MM.1S (cell line): ENCODE measurements around the gene PYHIN1.

Experiments used
- DNase-seq: peaks from one replicate; pipeline ENCODE4 v3.0.0-alpha.2; 2015
- H2AFZ ChIP-seq: fragments of 300-600 bp; sonication (generic); 2 replicates; pipeline ENCODE4 v1.6.0; 2016; ENCODE audit warnings: antibody characterized with exemption, low read length
- H3F3A ChIP-seq: fragments of 300-600 bp; sonication (generic); 2 replicates; pipeline ENCODE4 v1.6.1; 2016; ENCODE audit warnings: mild to moderate bottlenecking, antibody characterized with exemption, low read length, moderate library complexity, mixed read lengths; ENCODE audit not compliant: insufficient read depth
- H3K27ac ChIP-seq: fragments of 300-600 bp; sonication (generic); 2 replicates; pipeline ENCODE4 v1.5.1; 2016; ENCODE audit warnings: mild to moderate bottlenecking, low read length
- H3K27me3 ChIP-seq: fragments of 300-600 bp; sonication (generic); replicated peaks from 2 replicates; pipeline ENCODE4 v1.6.0; 2016; ENCODE audit warnings: low read length; ENCODE audit not compliant: insufficient read depth
- H3K36me3 ChIP-seq: fragments of 300-600 bp; sonication (generic); replicated peaks from 2 replicates; pipeline ENCODE4 v1.6.1; 2016; ENCODE audit warnings: mild to moderate bottlenecking, low read length, mixed read lengths; ENCODE audit not compliant: insufficient read depth
- H3K4me1 ChIP-seq: fragments of 300-600 bp; sonication (generic); 2 replicates; pipeline ENCODE4 v1.6.1; 2016; ENCODE audit warnings: low read length, mixed read lengths
- H3K4me2 ChIP-seq: fragments of 300-600 bp; sonication (generic); 2 replicates; pipeline ENCODE4 v1.6.0; 2016; ENCODE audit warnings: low read depth, low read length
- H3K4me3 ChIP-seq: fragments of 300-600 bp; sonication (generic); 2 replicates; pipeline ENCODE4 v1.5.1; 2016; ENCODE audit warnings: low read length, mixed read lengths
- H3K79me2 ChIP-seq: fragments of 300-600 bp; sonication (generic); 2 replicates; pipeline ENCODE4 v1.6.1; 2016; ENCODE audit warnings: mixed run types, low read length, mixed read lengths
- H3K9ac ChIP-seq: fragments of 300-600 bp; sonication (generic); 2 replicates; pipeline ENCODE4 v1.6.1; 2016; ENCODE audit warnings: low read length, mixed read lengths
- H3K9me2 ChIP-seq: fragments of 300-600 bp; sonication (generic); replicated peaks from 2 replicates; pipeline ENCODE4 v1.6.1; 2016; ENCODE audit warnings: mild to moderate bottlenecking, low read length, mixed read lengths; ENCODE audit not compliant: insufficient read depth
- H3K9me3 ChIP-seq: fragments of 300-600 bp; sonication (generic); replicated peaks from 2 replicates; pipeline ENCODE4 v1.6.1; 2016; ENCODE audit warnings: mild to moderate bottlenecking, low read length, mixed read lengths; ENCODE audit not compliant: insufficient read depth
- H4K20me1 ChIP-seq: fragments of 300-600 bp; sonication (generic); 2 replicates; pipeline ENCODE4 v1.6.1; 2016; ENCODE audit warnings: mild to moderate bottlenecking, low read length, moderate library complexity, mixed read lengths; ENCODE audit not compliant: insufficient read depth
- CTCF ChIP-seq: fragments of 300-600 bp; sonication (generic); IDR thresholded peaks from 2 replicates; pipeline ENCODE4 v1.5.1; 2016; ENCODE audit warnings: antibody characterized with exemption, low read length, mixed read lengths
- EZH2 ChIP-seq: fragments of 300-600 bp; sonication (generic); optimal IDR thresholded peaks from 2 replicates; pipeline ENCODE3; 2017; ENCODE audit warnings: low read depth, mild to moderate bottlenecking, antibody characterized with exemption, low read length, mixed read lengths
- EZH2phosphoT487 ChIP-seq: fragments of 300-600 bp; sonication (generic); IDR thresholded peaks from 2 replicates; pipeline ENCODE4 v1.6.1; 2018; ENCODE audit warnings: antibody characterized with exemption, low read length

The PYHIN1 gene

GRCh38 chr1:158969166-158969565 lies 37.8 kb downstream of the PYHIN1 start:
- Histone ChIP-seq H3K36me3 (no peaks in the 10 kb centered on the region), H3K4me2 (no peak overlapping the region), H3K79me2 (no peaks in the 10 kb centered on the region), H3K27me3 (no peaks in the 10 kb centered on the region), H3K27ac (no peak overlapping the region), H3K9me3 (no peaks in the 10 kb centered on the region), H2AFZ (no peak overlapping the region), H3K9me2 (no peaks in the 10 kb centered on the region), H3K4me1 (no peaks in the 10 kb centered on the region), H3K4me3 (no peak overlapping the region), H4K20me1 (no peaks in the 10 kb centered on the region), H3F3A (no peaks in the 10 kb centered on the region), H3K9ac (no peak overlapping the region)
- TF ChIP-seq CTCF (no peak), EZH2 (no peak), EZH2phosphoT487 (no peak)
- no peak for DNase-seq

GRCh38 chr1:158969855-158970254 lies 38.5 kb downstream of the PYHIN1 start:
- no peaks in the 10 kb centered on the region for H3F3A ChIP-seq
- H3K9ac ChIP-seq = no peak overlapping the region
- H3K4me2 ChIP-seq = no peak overlapping the region
- no peak overlapping the region for H3K4me3 ChIP-seq
- no peaks in the 10 kb centered on the region for H3K36me3 ChIP-seq
- H2AFZ ChIP-seq = no peak overlapping the region
- H3K9me2 ChIP-seq = no peaks in the 10 kb centered on the region
- no peaks in the 10 kb centered on the region for H3K9me3 ChIP-seq
- H4K20me1 ChIP-seq = no peaks in the 10 kb centered on the region
- H3K27me3 ChIP-seq = no peaks in the 10 kb centered on the region
- H3K79me2 ChIP-seq = no peaks in the 10 kb centered on the region
- H3K4me1 ChIP-seq = no peaks in the 10 kb centered on the region
- TF ChIP-seq EZH2 (no peak), EZH2phosphoT487 (no peak), CTCF (no peak)
- DNase-seq = no peak
- no peak overlapping the region for H3K27ac ChIP-seq

GRCh38 chr1:158972841-158973240 lies 41.5 kb downstream of the PYHIN1 start:
- H3K4me2 ChIP-seq = no peak overlapping the region

More at GRCh38 chr1:158972841-158973240, 41.5 kb downstream of the PYHIN1 start:
- H3F3A ChIP-seq = no peaks in the 10 kb centered on the region
- DNase-seq = peak; percentile 43
- no peaks in the 10 kb centered on the region for H3K4me1 ChIP-seq
- H3K27ac ChIP-seq = no peak overlapping the region
- no peaks in the 10 kb centered on the region for H3K36me3 ChIP-seq
- H3K9me2 ChIP-seq = no peaks in the 10 kb centered on the region
- no peak overlapping the region for H3K4me3 ChIP-seq
- no peaks in the 10 kb centered on the region for H4K20me1 ChIP-seq
- H2AFZ ChIP-seq = no peak overlapping the region
- no peaks in the 10 kb centered on the region for H3K27me3 ChIP-seq
- H3K9ac ChIP-seq = no peak overlapping the region
- H3K9me3 ChIP-seq = no peaks in the 10 kb centered on the region
- H3K79me2 ChIP-seq = no peaks in the 10 kb centered on the region
- TF ChIP-seq EZH2phosphoT487 (no peak), CTCF (peak; percentile 40)
